ENCODE results near the gene FNBP1.

GRCh38 chr9:130030651-130031127 lies 12.3 kb downstream of the FNBP1 start:
- TF ChIP-seq POLR2A (IDR thresholded peaks at IDR 0.05) (no peak), CTCF (IDR thresholded peaks at IDR 0.05) (no peak)

Data from lower leg skin (tissue), 3 donors.